A549 (cell line): ENCODE data around the gene EVC2. TPM values are rescaled to one million over a fixed set of nuclear protein-coding genes. Genes with fewer than 3 reads are reported as not detected.

Source experiments
- ATAC-seq, 2 experiments: fragments of 200-7000 bp in 1 of 2; fragments of >200 bp in 1 of 2; cut with Nextera tagmentation in 1 of 2; cut with Tn5 transposase in 1 of 2; 3 replicates each; pipeline versions ENCODE4 v1.8.0 to v1.9.1; 2018 to 2020; ENCODE audit warnings: mild to moderate bottlenecking in 1 of 2, moderate library complexity in 1 of 2
- CTCF ChIA-PET: fragments of 300-600 bp; sonication (Branson Sonifier 250); formaldehyde crosslinking; extraction: SDS; loops from one replicate; lab custom pipeline; 2021; ENCODE audit warnings: antibody characterized with exemption, inconsistent platforms; lab: Yijun Ruan, JAX
- POLR2A ChIA-PET: fragments of 350-600 bp; formaldehyde crosslinking; extraction: SDS; loops from one replicate; lab custom pipeline; 2021; ENCODE audit warnings: antibody characterized with exemption, inconsistent platforms; lab: Yijun Ruan, JAX
- DNase-seq, 2 experiments: peaks; one replicate each; pipeline versions ENCODE4 v3.0.0 to v3.0.0-alpha.2; 2011 to 2016; ENCODE audit warnings: low read depth in 1 of 2, low spot score in 1 of 2
- FAIRE-seq: peaks from 2 replicates; lab custom pipeline; 2011; peaks lifted over from hg19 to GRCh38; lab: Jason Lieb, UNC
- H3K27ac ChIP-seq, 2 experiments: fragments of >200 bp; sonication (Bioruptor Twin); formaldehyde crosslinking; 3 replicates each; pipeline ENCODE4 v1.5.1; 2016 to 2017
- H3K4me1 ChIP-seq: fragments of >200 bp; sonication (Bioruptor Twin); formaldehyde crosslinking; 3 replicates; pipeline ENCODE4 v1.6.1; 2016
- H3K4me2 ChIP-seq: fragments of >200 bp; sonication (Bioruptor Twin); formaldehyde crosslinking; 3 replicates; pipeline ENCODE4 v1.6.1; 2016
- H3K4me3 ChIP-seq: fragments of >200 bp; sonication (Bioruptor Twin); formaldehyde crosslinking; 3 replicates; pipeline ENCODE4 v1.5.1; 2016
- H3K9me3 ChIP-seq: fragments of >200 bp; sonication (Bioruptor Twin); formaldehyde crosslinking; 3 replicates; pipeline ENCODE4 v1.6.1; 2016
- CBX2 ChIP-seq: fragments of 200-600 bp; sonication (generic); IDR thresholded peaks from 2 replicates; pipeline ENCODE4 v1.6.1; 2016; ENCODE audit warnings: low read depth, mild to moderate bottlenecking, borderline replicate concordance
- CEBPB ChIP-seq, 2 experiments: fragments of >200 bp in 1 of 2; sonication (Bioruptor Twin) in 1 of 2; formaldehyde crosslinking in 1 of 2; IDR thresholded peaks; 2 replicates each; pipeline ENCODE4 v1.6.1; 2012 to 2016
- FOSL2 ChIP-seq, 2 experiments: fragments of 450-650 bp in 1 of 2; fragments of >200 bp in 1 of 2; sonication (Bioruptor Twin) in 1 of 2; formaldehyde crosslinking; IDR thresholded peaks; 2 replicates each; pipeline versions ENCODE4 v1.5.0 to v1.6.1; 2016 to 2020; ENCODE audit warnings: mild to moderate bottlenecking in 1 of 2, moderate library complexity in 1 of 2
- FOXS1 ChIP-seq: fragments of 250-450 bp; sonication (Bioruptor Pico); IDR thresholded peaks from 2 replicates; pipeline ENCODE4 v1.5.0; 2020; ENCODE audit warnings: mild to moderate bottlenecking, moderate library complexity
- GATA3 ChIP-seq: IDR thresholded peaks from 2 replicates; pipeline ENCODE4 v1.6.1; 2012; ENCODE audit warnings: borderline replicate concordance
- HDAC2 ChIP-seq: fragments of 200-600 bp; sonication (generic); IDR thresholded peaks from 2 replicates; pipeline ENCODE4 v1.6.1; 2016
- HEYL ChIP-seq: fragments of 250-450 bp; sonication (Bioruptor Pico); IDR thresholded peaks from 2 replicates; pipeline ENCODE4 v1.8.0; 2021; ENCODE audit warnings: mild to moderate bottlenecking, moderate library complexity
- HOXB5 ChIP-seq: fragments of 250-450 bp; sonication (Bioruptor Pico); IDR thresholded peaks from 2 replicates; pipeline ENCODE4 v1.5.0; 2020; ENCODE audit warnings: mild to moderate bottlenecking, moderate library complexity
- JUN ChIP-seq, 2 experiments: fragments of >200 bp; sonication (Bioruptor Twin); formaldehyde crosslinking; IDR thresholded peaks; 2 replicates in 1 of 2; 3 replicates in 1 of 2; pipeline ENCODE4 v1.6.1; 2016 to 2017
- MAFK ChIP-seq: fragments of 450-650 bp; IDR thresholded peaks from 2 replicates; pipeline ENCODE4 v1.6.1; 2014; ENCODE audit not compliant: partially characterized antibody
- MYC ChIP-seq: IDR thresholded peaks from 2 replicates; pipeline ENCODE4 v1.6.1; 2012; ENCODE audit warnings: mild to moderate bottlenecking, inconsistent platforms, low read length, improper control_type of control experiment, borderline replicate concordance
- NPAS2 ChIP-seq: fragments of 250-450 bp; sonication (Bioruptor Pico); IDR thresholded peaks from 2 replicates; pipeline ENCODE4 v1.8.0; 2022; ENCODE audit warnings: mild to moderate bottlenecking, moderate library complexity, borderline replicate concordance
- POLR2AphosphoS2 ChIP-seq: conservative IDR thresholded peaks from 2 replicates; pipeline ENCODE4 v1.6.1; 2012; ENCODE audit warnings: low read length, improper control_type of control experiment, inconsistent platforms
- RNF2 ChIP-seq: fragments of 200-600 bp; sonication (generic); IDR thresholded peaks from 2 replicates; pipeline ENCODE4 v1.6.1; 2016; ENCODE audit warnings: low read depth, mild to moderate bottlenecking, antibody characterized with exemption, moderate library complexity, borderline replicate concordance
- SMC3 ChIP-seq: fragments of >200 bp; sonication (Bioruptor Twin); formaldehyde crosslinking; IDR thresholded peaks from 3 replicates; pipeline ENCODE4 v1.6.1; 2018; ENCODE audit warnings: inconsistent platforms
- SREBF2 ChIP-seq: fragments of 450-650 bp; IDR thresholded peaks from 2 replicates; pipeline ENCODE4 v1.6.1; 2014; ENCODE audit warnings: mild to moderate bottlenecking, moderate library complexity
- ZNF302 ChIP-seq: fragments of 250-450 bp; sonication (Bioruptor Pico); IDR thresholded peaks from 2 replicates; pipeline ENCODE4 v1.9.0; 2021; ENCODE audit warnings: inconsistent platforms, mild to moderate bottlenecking, moderate library complexity
- WGBS: methylation state at CpG from one replicate; pipeline ENCODE4 v1.1.6; 2017; ENCODE audit errors: missing lambda C conversion rate; 5-methylcytosine and 5-hydroxymethylcytosine counted together
- polyA plus RNA-seq, 4 experiments: library from polyadenylated mRNA; depleted of rRNA in 3 of 4; stranded (reverse); fragments of >200 nt; fragmentation: RNase III in 1 of 4; extraction: RNeasy Plus Mini Kit Qiagen cat#74134 plus additional on column Dnase treatment in 1 of 4; gene quantifications; 2 replicates in 3 of 4; 3 replicates in 1 of 4; pipeline ENCODE4 v1.2.3, GENCODE V29; 2011 to 2017
- TF ChIP-seq, protein P1 (sequence below): IDR thresholded peaks from 2 replicates; pipeline ENCODE4 v1.6.1; 2012
- TF ChIP-seq, protein P2 (sequence below): fragments of 150-350 bp; IDR thresholded peaks from 2 replicates; pipeline ENCODE4 v1.6.1; 2014; ENCODE audit warnings: low read depth, mild to moderate bottlenecking, low read length
- TF ChIP-seq, protein P3 (sequence below): fragments of >200 bp; sonication (Bioruptor Twin); formaldehyde crosslinking; IDR thresholded peaks from 2 replicates; pipeline ENCODE4 v1.6.1; 2016
- TF ChIP-seq, protein P4 (sequence below): fragments of 200-600 bp; sonication (generic); IDR thresholded peaks from 2 replicates; pipeline ENCODE4 v1.6.1; 2016; ENCODE audit warnings: antibody characterized with exemption, mild to moderate bottlenecking, moderate library complexity
- TF ChIP-seq, protein P5 (sequence below): fragments of 250-450 bp; sonication (Bioruptor Pico); IDR thresholded peaks from 2 replicates; pipeline ENCODE4 v1.5.0; 2021; ENCODE audit warnings: mild to moderate bottlenecking, moderate library complexity, borderline replicate concordance
- TF ChIP-seq, protein P6 (sequence below): fragments of 250-450 bp; sonication (Bioruptor Pico); IDR thresholded peaks from 2 replicates; pipeline ENCODE4 v1.5.0; 2020; ENCODE audit warnings: low read depth, mild to moderate bottlenecking, moderate library complexity

EVC2 gene
- polyA plus RNA-seq, 2 of the 4 experiments (the other 2 are of a cell fraction) = 0.96 to 1.5 TPM

DNA sequence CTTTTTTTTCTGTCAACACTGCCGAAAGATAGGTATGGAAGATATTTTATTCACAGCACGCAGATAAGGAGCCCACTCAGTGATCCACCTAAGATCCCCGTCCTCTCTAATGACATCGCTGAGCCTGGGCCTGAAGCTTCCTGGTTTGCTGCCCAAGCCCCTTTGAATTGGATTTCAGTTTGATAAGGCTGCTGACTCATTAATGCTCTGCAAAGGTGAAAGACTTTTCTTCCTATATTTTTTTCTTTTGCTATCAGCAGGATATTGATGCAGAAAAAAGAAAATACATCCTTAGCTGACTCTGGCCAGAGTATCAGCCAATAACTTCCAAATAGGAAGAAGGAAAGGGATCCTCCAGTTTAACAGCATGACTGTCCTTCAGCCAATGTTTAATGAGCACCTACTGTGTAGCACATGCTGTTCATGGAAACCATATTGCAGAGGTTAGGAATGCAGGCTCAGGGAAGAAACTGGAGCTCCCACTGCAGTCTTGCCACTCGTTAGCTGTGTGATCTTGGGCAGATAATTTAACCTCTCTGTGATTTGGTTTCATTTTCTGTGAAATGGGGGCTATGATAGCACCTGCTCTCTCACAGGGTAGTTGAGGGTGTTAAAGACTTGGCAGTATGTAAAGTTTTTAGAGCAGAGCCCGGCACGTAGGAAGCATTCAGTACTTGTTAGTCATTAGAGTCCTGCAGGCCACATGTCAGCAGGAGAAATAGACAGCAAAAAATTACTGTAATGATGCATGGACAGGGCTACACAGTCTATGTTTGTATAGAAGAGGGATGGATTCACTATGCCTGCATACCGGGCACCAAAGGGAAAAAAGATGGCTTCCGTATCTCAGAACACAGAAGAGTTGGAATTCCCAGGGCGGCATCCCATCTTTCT, 41.9 kb upstream of the EVC2 start:
- FAIRE-seq = no peak
- peak overlapping the region in 1 of 2 experiments; percentile 15; a peak in 1 of 6 replicates for H3K27ac ChIP-seq
- POLR2A ChIA-PET = no interaction called here

DNA sequence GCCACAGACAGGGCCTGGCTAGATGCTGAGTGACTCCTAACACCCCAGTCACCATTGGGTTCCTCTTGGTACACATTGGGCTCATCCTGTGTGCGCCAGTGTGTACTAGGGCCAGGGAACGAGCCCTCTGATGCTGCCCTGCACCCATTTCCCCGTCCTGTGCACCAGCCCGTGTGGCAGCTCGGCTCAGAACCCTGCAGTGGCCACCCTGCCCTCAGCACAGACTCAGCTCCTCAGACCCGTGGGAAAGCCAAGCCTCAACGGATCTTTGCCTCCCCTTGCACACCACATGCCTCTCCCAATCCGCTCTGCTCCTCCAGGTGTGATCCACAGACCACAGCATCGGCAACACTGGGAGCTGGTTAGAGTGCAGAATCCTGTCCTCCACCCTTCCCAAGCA, 41.2 kb upstream of the EVC2 start:
- H3K27ac ChIP-seq = peak overlapping the region in 1 of 2 experiments; percentile 35; a peak in 1 of 6 replicates
- H3K4me1 ChIP-seq = peaks cover 21% of the 10 kb centered on the region
- DNase-seq (no peak), FAIRE-seq (no peak), ATAC-seq (no peak)
- CTCF ChIA-PET = interaction anchor here (0.6 kb wide), 1 partner anchor 639 kb away, joined by 3 read pairs; no protein-coding TSS in a partner anchor
- no peak overlapping the region for H3K4me2 ChIP-seq
- H3K9me3 ChIP-seq = no peaks in the 10 kb centered on the region
- POLR2A ChIA-PET = no interaction called here
- WGBS = 79% methylated on average over 4 of the region's 9 CpGs
- no peak overlapping the region for H3K4me3 ChIP-seq
- TF ChIP-seq, protein P1, sequence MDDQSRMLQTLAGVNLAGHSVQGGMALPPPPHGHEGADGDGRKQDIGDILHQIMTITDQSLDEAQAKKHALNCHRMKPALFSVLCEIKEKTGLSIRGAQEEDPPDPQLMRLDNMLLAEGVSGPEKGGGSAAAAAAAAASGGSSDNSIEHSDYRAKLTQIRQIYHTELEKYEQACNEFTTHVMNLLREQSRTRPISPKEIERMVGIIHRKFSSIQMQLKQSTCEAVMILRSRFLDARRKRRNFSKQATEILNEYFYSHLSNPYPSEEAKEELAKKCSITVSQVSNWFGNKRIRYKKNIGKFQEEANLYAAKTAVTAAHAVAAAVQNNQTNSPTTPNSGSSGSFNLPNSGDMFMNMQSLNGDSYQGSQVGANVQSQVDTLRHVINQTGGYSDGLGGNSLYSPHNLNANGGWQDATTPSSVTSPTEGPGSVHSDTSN = no peak
- TF ChIP-seq, protein P2, sequence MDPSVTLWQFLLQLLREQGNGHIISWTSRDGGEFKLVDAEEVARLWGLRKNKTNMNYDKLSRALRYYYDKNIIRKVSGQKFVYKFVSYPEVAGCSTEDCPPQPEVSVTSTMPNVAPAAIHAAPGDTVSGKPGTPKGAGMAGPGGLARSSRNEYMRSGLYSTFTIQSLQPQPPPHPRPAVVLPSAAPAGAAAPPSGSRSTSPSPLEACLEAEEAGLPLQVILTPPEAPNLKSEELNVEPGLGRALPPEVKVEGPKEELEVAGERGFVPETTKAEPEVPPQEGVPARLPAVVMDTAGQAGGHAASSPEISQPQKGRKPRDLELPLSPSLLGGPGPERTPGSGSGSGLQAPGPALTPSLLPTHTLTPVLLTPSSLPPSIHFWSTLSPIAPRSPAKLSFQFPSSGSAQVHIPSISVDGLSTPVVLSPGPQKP = no peak
- TF ChIP-seq HOXB5 = no peak
- no peak for TF ChIP-seq MAFK
- TF ChIP-seq, protein P3, sequence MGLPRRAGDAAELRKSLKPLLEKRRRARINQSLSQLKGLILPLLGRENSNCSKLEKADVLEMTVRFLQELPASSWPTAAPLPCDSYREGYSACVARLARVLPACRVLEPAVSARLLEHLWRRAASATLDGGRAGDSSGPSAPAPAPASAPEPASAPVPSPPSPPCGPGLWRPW = no peak
- no peak for TF ChIP-seq RNF2
- TF ChIP-seq FOXS1 = no peak
- no peak for TF ChIP-seq NPAS2 (CRISPR knock-in tag)
- TF ChIP-seq POLR2AphosphoS2 = no peak
- no peak for TF ChIP-seq HDAC2
- no peak for TF ChIP-seq FOSL2 (IDR thresholded peaks at IDR 0.05)
- TF ChIP-seq FOSL2 (CRISPR knock-in tag; IDR thresholded peaks at IDR 0.05) = no peak

More for the DNA sequence above, 41.9 kb upstream of the EVC2 start:
- CTCF ChIA-PET = interaction anchor here (0.6 to 0.7 kb wide), 3 partner anchors 9 to 640 kb away, joined by 3 read pairs; partner anchors contain the start of gene EVC2
- H3K4me2 ChIP-seq = no peak overlapping the region
- no peak for DNase-seq
- no peaks in the 10 kb centered on the region for H3K9me3 ChIP-seq
- ATAC-seq = no peak
- 90% methylated on average over 10 of the region's 10 CpGs for WGBS
- TF ChIP-seq CEBPB (IDR thresholded peaks at IDR 0.05) (no peak), JUN (IDR thresholded peaks at IDR 0.05) (no peak), ZNF302 (CRISPR knock-in tag) (no peak), HEYL (CRISPR knock-in tag) (no peak), MYC (no peak), FOSL2 (IDR thresholded peaks at IDR 0.05) (no peak), FOSL2 (CRISPR knock-in tag; IDR thresholded peaks at IDR 0.05) (no peak), SMC3 (no peak), CBX2 (no peak), GATA3 (no peak), SREBF2 (no peak), HOXB5 (no peak), FOXS1 (no peak)
- TF ChIP-seq, protein P4, sequence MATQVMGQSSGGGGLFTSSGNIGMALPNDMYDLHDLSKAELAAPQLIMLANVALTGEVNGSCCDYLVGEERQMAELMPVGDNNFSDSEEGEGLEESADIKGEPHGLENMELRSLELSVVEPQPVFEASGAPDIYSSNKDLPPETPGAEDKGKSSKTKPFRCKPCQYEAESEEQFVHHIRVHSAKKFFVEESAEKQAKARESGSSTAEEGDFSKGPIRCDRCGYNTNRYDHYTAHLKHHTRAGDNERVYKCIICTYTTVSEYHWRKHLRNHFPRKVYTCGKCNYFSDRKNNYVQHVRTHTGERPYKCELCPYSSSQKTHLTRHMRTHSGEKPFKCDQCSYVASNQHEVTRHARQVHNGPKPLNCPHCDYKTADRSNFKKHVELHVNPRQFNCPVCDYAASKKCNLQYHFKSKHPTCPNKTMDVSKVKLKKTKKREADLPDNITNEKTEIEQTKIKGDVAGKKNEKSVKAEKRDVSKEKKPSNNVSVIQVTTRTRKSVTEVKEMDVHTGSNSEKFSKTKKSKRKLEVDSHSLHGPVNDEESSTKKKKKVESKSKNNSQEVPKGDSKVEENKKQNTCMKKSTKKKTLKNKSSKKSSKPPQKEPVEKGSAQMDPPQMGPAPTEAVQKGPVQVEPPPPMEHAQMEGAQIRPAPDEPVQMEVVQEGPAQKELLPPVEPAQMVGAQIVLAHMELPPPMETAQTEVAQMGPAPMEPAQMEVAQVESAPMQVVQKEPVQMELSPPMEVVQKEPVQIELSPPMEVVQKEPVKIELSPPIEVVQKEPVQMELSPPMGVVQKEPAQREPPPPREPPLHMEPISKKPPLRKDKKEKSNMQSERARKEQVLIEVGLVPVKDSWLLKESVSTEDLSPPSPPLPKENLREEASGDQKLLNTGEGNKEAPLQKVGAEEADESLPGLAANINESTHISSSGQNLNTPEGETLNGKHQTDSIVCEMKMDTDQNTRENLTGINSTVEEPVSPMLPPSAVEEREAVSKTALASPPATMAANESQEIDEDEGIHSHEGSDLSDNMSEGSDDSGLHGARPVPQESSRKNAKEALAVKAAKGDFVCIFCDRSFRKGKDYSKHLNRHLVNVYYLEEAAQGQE = no peak
- TF ChIP-seq, protein P3 = no peak
- TF ChIP-seq, protein P5, sequence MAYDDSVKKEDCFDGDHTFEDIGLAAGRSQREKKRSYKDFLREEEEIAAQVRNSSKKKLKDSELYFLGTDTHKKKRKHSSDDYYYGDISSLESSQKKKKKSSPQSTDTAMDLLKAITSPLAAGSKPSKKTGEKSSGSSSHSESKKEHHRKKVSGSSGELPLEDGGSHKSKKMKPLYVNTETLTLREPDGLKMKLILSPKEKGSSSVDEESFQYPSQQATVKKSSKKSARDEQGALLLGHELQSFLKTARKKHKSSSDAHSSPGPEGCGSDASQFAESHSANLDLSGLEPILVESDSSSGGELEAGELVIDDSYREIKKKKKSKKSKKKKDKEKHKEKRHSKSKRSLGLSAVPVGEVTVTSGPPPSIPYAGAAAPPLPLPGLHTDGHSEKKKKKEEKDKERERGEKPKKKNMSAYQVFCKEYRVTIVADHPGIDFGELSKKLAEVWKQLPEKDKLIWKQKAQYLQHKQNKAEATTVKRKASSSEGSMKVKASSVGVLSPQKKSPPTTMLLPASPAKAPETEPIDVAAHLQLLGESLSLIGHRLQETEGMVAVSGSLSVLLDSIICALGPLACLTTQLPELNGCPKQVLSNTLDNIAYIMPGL (CRISPR knock-in tag) = no peak
- TF ChIP-seq, protein P1 = no peak
- TF ChIP-seq, protein P6, sequence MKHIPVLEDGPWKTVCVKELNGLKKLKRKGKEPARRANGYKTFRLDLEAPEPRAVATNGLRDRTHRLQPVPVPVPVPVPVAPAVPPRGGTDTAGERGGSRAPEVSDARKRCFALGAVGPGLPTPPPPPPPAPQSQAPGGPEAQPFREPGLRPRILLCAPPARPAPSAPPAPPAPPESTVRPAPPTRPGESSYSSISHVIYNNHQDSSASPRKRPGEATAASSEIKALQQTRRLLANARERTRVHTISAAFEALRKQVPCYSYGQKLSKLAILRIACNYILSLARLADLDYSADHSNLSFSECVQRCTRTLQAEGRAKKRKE (CRISPR knock-in tag) = no peak
- H3K4me3 ChIP-seq = no peak overlapping the region
- H3K4me1 ChIP-seq = peaks cover 21% of the 10 kb centered on the region
